ENCODE data around the gene RPL10.

DNA sequence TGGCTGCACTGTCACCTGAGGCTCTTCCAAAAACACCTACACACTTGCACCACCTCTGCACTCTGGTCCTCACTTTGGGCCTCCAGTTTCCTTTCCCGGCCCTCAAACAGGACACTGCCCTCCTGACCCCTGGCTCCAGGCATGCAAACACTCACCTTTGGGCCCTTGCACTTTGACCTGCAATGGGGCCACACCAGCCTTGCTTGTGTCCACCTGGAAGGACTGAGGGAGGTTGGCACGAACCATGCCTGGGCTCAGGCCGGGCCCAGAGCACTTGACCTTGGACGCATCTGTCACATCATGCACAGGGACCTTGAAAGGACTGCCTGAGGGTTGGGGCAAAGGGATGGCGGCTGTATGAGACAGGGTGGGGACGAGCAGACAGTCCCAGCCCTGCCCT is 39.3 kb upstream of the RPL10 start:
- no peak for TF ChIP-seq CTCF (IDR thresholded peaks at IDR 0.05)
- TF ChIP-seq EP300 (IDR thresholded peaks at IDR 0.05): no peak
- no peak for TF ChIP-seq POLR2A (IDR thresholded peaks at IDR 0.05)

All from tibial nerve (tissue), 4 donors.